Endometrial microvascular endothelial cells (primary cell): ENCODE data around the gene SASH1. TPM values are rescaled to one million over a fixed set of nuclear protein-coding genes. Genes with fewer than 3 reads are reported as not detected.

Experiments used
- in situ Hi-C: cut with HindIII; loops from 2 replicates; pipeline ENCODE4 v1.10.0; 2017; ENCODE audit warnings: low sequenced_read_pairs, low pct_unique_long_range_greater_than_20kb; ENCODE audit errors: inconsistent ontology term
- total RNA-seq: library from RNA; depleted of rRNA; stranded (reverse); fragments of >200 nt; gene quantifications from one replicate; pipeline ENCODE4 v1.2.3, GENCODE V29; 2015; ENCODE audit errors: inconsistent ontology term

SASH1 gene
- total RNA-seq, 1 donor from 2014 or later, result 75.4 TPM

DNA sequence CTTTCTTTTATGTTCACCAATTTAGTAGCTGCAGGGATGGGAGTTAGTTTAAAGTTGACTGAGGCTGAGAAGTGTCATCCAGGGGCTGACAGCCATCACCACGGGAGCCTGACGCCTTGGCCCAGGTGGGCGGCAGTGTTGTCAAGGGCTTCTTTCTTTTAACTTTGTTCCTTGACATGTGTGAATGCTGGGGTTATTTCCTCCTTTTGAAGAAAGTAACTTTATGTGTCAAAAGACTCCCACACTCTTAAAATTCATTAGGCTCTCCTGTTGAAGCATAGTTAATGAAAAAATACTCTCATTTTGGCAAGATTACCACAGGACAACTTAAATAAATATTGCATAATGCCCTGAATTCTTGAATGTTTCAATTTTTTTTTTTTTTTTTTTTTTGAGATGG is 50.0 kb downstream of the SASH1 start:
- in situ Hi-C loops, result no loop called here

DNA sequence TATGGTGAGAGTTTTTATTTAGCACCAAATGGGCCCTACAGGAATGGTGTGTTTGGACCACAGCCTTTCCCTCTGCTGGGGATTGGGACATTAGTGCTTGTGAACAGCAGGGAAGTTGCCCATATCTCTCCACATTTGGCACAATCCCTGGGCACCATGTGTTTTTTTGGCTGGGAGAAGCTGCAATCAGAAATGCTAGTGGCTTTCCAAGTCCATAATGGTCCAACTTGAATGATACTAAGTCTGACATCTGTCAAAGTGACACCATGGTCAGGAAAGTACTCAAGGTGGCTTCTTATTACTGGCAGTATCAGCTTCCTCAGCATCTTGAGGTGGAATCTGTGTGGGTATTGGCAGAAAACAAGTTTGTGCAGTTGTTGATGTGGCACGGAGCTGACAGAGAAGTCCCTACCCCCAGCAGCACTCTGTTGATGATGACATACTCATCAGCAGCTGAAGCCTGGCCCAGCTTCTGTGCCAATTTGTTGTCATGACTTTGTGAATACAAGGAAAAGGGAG is 53.0 kb downstream of the SASH1 start:
- in situ Hi-C loops, result no loop called here

DNA sequence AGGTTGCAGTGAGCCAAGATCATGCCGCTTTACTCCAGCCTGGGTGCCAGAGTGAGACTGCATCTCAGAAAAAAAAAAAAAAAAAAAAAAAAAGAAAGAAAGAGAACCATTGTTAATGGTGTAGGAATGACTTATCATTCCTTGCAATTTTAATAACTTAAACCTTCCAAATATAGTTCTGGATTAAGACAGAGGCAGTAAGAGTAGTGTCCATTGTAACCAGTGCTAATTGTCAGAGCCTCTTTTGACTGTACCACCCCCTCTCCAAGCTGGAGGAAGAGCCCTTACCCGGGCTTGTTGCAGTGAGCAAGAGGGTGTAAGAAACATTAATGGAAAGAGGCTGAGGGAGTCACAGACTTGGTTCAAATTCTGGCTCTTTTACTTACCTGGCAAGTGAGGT is 53.8 kb downstream of the SASH1 start:
- in situ Hi-C loops, result no loop called here

DNA sequence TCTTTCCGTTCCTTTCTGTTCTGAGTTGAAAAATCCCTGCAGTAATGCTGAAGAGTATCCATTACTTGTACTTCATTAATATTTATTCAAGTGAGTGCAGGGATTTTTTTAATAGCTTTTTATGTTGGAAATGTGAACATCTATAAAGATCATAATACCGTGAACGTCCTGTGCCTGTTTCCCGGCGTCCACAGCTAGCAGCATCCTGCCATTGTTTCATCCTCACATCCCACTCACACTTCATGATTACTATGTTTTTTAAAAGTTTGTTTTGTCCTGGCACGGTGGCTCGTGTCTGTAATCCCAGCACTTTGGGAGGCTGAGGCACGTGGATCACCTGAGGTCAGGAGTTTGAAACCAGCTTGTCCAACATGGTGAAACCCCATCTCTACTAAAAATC is 54.3 kb downstream of the SASH1 start:
- in situ Hi-C loops, result no loop called here

DNA sequence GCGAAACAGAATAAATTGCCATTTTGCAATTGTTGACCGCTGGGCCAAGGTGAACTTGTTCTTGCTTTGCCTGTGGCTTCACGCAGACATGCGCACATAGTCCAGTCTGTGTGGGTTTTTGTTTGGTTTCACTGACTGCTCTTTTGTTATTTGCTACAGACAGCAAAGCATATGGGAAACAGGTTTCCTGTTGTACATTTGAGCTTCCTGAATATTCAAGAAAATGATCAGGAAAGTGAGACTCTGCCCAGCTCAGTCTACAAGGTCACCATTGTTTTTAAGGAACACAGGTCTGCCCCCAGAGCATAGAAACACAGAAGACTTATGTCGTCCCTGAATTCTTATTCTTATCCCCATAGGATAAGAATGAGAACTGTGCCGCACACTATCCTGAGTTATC is 55.6 kb downstream of the SASH1 start:
- in situ Hi-C loops, result no loop called here

DNA sequence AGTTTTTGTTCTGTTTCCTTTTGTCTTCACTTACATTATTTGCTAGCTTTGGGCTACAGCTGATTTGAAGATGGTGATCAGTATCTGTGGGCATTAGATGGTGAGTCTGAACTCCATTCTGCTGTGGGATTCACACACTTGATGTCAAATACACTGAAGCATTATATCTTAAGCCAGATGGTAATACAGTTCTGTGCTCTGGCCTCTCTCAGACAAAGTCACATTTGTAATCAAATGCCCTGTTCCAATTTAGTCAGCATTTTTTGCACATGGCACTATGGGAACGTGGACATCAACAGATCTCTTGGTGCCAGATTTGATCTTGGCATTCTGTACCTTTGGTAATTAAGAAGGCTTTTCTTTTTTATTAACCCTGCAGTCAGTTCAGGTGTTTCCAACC is 56.0 kb downstream of the SASH1 start:
- in situ Hi-C loops, result no loop called here

DNA sequence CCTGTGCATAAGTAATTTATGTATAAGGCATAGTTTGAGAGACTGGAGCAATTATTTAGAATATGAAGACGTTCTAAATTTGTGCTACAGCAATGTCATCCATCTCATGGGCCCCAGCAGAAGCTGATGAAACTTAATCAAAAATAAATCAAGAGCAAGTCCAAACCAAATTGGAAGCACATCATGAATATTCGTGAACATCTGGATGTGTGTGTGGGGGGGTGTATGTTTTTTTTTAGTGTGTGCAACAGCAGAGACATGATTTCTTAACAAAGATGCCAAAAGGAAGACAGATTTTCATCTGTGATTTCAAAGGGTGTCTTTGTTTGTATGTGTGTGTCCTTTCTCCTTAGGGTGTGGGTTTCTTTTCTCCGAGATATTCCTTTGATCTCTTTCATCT is 58.9 kb downstream of the SASH1 start:
- in situ Hi-C loops, result no loop called here

DNA sequence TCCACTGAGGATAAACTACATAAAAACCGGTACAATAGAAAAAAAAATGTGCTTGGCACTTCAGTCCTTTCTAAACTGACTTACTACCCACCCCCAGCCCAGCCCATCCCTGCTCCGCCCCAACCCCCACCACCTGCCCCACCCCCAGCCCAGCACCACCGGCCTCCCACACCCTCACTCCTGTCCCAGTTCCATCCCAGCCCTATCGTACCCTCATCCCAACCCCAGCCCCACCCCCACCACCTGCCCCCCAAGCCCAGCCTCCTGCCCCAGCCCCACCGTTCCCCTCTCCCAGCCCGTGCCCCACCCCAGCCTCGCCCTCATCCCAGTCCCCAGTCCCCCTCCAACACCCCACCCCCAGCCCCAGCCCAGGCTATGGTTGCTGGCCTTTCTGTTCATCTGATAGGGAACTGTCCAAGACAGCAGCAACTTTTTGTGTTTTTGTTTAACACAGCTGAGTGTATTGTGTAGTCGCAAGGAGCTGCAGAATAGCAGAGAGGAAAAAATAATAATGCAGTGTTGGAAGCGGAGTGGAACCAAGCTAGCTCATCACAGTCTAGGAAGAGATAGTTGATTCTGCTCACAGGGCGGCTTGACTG is 61.9 kb downstream of the SASH1 start:
- in situ Hi-C loops, result no loop called here

DNA sequence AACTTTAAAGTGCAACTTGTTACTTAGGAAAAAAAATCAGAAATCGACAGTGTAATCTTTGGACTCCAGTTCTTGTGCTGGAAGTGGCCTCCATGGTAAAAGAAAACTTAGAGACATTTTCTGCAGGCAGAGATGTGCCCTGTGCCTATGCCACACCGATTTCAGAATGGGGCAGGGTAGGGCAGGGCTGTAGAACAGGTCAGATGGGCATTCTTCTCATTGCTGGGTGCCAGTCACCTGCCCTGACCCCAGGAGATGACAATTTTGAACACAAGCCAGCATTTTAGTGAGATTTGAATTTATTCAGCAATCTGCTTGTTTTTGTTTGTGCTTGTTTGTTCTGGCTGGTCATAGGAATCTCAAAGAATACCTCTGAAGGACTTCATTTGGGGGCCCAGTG is 63.3 kb downstream of the SASH1 start:
- in situ Hi-C loops, result no loop called here

DNA sequence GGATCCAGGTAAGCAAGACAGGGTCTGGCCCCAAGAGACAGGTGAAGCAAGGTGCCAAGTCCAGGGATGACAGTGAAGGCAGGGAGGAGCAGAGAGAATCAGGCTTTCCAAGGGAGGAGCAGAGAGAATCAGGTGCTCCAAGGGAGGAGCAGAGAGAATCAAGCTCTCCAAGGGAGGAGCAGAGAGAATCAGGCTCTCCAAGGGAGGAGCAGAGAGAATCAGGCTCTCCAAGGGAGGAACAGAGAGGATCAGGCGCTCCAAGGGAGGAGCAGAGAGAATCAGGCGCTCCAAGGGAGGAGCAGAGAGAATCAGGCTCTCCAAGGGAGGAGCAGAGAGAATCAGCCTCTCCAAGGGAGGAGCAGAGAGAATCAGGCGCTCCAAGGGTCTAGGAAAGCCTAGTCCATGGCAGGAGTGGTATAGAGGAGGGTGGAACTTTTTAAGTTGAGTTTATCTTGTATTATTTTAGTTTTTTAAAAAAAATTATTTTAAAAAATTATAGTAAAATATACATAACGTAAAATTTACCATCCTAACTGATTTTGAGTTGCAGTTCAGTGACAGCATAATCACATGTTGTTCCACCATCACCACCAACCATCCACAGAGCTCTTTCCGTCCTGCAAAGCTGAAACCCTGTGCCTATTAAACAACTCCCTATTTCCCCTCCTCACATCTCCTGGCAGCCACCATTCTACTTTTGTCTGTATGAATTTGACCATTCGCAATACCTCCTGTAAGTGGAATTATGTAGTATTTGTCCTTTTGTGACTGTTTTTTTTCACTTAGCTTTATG is 64.1 kb downstream of the SASH1 start:
- in situ Hi-C loops, result no loop called here

DNA sequence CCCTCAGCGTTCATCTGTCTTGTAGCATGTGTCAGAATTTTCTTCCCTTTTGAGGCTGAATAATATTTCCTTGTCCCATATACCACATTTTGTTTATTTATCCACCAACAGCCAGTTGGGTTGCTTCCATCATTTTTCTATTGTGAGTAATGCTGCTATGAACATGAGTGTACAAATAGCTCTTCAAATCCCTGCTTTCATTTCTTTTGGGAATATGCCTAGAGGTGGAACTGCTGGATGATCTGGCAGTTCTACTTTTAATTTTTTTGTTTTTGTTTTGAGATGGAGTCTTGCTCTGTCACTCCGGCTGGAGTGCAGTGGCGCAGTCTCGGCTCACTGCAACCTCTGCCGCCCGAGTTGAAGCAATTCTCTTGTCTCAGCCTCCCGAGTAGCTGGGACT is 64.7 kb downstream of the SASH1 start:
- in situ Hi-C loops, result no loop called here

DNA sequence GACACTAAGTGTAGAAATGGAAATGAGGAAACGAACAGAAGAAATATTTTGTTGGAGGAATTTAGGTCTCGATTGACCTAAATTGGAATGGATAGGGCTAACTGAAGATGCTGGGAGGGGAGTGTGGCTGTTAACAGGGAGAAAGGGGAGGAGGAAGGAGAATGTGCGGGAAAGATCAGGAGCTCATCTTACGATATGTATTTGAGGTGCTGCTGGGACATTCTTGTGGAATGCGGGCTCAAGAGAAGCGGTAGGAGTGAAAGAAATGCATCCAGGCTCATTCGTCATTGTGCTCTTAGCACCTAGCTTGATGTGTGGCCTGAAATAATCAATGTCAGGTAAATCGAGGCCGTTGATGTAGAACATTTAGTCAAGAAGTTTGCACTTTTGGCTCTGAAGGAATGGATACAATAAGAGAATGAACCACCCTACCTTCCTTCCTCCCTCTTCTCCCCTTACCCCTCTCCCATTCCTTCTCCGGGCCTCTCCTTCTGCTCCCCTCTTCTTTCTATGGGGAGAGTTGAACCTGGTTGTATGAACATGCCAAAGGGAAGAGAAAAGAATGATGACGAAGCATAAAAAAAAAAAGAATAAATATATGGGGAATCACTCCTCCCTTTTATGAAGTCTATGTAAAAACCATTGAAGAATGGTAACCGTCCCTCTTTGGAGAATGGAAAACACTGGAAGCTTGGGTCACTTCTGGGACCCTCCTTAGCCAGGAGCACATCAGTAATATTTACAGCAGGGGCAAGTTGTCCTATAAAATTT is 70.9 kb downstream of the SASH1 start:
- in situ Hi-C loops, result no loop called here

DNA sequence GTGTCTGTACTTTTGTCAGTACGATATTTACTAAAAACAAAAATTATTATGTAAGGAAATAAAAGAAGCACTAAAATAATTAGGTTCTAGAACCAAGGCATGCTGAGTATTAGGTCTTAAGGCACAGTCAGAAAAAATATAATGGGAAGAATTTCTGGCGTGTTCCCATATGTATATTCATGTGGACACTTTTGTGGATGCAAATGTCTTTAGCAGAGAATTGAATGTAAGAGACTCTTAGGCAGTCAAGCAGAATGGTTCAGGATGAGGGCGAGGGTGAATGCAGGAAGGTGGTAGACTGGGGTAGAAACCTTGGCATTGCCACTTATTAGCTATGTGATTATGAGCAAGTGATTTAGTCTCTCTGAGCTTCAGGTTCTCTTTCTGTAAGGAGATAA is 71.5 kb downstream of the SASH1 start:
- in situ Hi-C loops, result no loop called here

DNA sequence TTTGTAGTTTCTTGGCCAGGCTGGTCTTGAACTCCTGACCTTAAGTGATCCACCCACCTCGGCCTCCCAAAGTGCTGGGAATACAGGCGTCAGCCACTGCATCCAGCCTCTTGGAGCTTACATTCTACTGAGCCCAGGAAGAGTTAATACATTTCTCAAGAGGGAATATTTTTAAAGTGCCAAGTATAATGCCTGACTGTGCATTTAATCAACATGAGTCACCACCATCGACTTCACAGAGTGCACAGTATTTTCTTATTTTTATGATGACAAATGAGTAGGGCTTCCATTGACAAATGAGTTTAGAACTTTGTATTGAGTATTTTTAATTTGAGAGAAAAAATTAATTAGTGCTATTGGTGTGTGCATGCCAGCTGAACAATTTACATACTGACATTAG is 72.2 kb downstream of the SASH1 start:
- in situ Hi-C loops, result no loop called here

DNA sequence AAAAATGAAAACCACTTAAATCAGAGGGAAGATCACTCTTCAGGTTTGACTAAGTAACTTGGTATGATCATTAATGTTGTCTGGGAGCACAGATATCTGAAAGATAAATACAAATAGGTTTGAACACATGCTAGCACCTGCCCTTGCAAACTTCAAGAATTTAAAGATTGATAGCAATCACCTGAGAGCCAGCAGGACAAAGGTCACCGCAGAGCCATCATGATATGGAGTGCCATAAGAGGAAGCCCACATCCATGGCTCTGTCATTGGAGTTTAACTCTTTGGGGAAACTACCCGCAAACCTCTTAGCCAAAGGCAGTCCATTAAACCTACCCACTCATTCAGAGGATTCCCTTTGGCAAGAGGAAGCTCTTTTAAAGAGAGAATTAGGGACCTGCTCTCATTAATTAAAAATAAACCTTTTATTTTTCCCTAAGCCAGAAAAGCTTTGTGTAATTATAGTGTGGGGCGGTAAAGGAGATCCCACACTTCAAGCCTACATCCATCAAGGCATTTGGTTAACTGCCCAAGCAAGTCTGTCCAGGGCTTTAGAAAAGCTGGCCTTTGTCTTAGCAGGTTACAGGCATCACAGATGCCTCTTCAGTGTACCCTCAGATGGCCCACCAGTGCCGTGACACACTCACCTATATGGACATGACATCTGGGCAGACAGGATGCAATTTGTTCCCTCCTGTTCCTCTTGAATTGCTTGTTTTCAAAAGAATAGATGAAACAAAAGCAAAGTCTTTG is 73.0 kb downstream of the SASH1 start:
- in situ Hi-C loops, result no loop called here

DNA sequence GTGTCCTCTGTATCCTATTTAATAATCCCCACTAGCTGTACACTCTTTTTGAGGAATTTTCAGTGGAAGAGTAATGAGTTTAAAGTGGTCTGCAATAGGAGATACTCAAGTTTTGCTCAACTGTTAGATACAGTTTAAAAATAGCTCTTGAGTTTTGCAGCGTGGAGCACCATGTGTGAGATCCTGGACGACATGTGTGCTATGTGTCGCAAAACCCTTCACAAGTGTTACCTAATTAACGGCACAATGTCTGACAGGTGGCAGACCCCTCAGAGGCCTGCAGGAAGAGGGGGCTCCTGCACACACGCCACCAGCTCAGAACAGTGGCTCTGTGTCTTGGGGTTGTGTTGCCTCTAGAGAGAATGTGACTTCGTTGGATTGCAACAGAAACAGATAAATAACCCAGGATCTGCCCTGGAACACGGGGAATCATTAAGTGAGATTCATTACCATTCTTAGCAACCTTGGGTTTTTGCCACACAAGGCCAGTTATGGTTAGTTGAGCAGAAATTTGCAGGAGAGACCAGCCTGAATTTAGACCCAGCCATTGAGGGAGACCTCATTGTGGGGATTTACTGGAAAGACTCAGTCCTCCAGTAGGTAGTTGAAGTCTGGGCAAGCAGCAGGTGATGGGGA is 73.8 kb downstream of the SASH1 start:
- in situ Hi-C loops, result no loop called here

DNA sequence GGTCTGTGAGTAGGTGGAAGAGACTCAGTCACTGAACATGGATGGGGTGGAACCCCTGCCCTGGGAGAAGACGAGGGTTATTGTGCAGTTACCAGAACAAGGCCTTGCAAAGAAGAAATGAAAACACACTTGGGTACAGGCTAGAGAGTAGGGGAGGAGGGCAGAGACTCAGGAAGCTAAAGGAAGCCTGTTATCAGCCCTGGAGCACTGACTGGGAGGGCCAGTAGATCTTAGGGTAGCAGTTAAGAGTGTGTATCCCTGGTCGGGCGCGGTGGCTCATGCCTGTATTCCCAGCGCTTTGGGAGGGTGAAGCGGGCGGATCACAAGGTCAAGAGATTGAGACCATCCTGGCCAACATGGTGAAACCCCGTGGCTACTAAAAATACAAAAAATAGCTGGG is 74.4 kb downstream of the SASH1 start:
- in situ Hi-C loops, result no loop called here

DNA sequence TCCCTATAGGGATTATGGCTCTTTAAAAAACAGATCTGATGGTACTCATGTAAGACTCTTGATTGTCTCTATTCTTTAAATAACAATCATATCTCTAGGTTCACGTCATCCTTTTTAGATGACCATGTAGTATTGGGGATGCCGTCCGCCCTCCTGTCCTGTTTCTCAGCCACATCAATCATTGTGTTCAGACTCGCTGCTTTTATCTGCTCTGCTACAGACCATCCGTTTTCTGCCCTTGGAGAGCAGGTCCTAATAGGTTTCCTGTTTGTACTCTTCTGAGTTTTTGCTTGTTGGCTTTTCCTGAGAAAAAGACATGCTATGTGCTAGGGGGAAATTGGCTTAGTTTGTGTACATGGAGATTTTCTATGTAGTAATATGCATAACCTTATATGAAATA is 76.8 kb downstream of the SASH1 start:
- in situ Hi-C loops, result no loop called here

DNA sequence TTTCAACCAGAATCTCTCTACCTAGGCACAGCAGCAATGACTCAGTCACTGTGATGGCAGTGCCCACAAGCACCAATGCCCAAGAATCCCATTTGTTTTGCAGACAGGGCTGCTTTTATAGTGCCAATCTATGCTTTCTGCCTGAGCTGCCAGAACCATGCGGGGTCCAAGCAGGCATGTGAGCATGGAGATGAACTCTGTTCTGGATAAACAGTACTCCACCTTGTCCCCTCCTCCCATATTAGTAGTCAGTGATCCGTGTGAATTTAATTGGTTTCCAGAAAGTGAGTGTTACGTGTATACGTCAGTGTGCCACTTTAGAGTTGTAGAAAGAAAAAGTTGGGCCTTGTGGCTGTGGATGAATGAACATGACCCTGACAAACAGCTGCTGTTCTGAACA is 79.4 kb downstream of the SASH1 start:
- in situ Hi-C loops, result no loop called here
